ENCODE results near the gene MEGF9.
A peak's percentile ranks its signal among the peaks of the same experiment; 100 is the strongest.
"Not testable (repeated sequence)": the region's sequence is repeated elsewhere in the genome, so short reads cannot be mapped to it uniquely, and the experiment has no call there.

MEGF9 gene

DNA sequence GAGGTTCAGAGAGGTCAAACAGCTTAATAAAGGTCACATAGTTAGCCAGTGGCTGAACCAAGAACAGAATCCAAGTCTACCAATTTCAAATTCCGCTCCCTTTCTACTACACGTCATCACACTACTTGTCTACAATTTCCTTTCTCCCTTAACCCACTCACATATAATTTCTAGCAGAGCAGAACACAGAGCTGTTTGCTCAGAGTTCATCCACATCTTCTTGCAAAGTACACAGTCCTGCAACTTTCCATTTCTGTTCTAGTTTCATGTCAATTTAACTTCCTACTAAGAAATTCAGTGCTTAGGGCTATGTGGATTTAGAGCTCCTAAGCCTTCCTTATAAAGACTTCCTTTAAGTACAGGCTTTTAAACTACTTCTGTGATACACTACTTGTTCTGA lies 61.3 kb downstream of the MEGF9 start:
- no peak for TF ChIP-seq CTCF (conservative IDR thresholded peaks at IDR 0.05; ENCODE audit: low read depth, low read length)
- no peak overlapping the region for H3K4me3 ChIP-seq (ENCODE audit: low read depth, low read length)
- DNase-seq (ENCODE audit: low read depth), result no peak

GRCh38 chr9:120650352-120650751 lies 63.9 kb downstream of the MEGF9 start:
- TF ChIP-seq CTCF (conservative IDR thresholded peaks at IDR 0.05; ENCODE audit: low read depth, low read length), result no peak
- DNase-seq (ENCODE audit: low read depth), result peak; percentile 32

GRCh38 chr9:120648581-120649197 lies 65.6 kb downstream of the MEGF9 start:
- no peak for TF ChIP-seq CTCF (conservative IDR thresholded peaks at IDR 0.05; ENCODE audit: low read depth, low read length)
- peak; percentile 8 for DNase-seq (ENCODE audit: low read depth)
- no peak overlapping the region for H3K4me3 ChIP-seq (ENCODE audit: low read depth, low read length)

More at GRCh38 chr9:120650352-120650751, 63.9 kb downstream of the MEGF9 start:
- no peak overlapping the region for H3K4me3 ChIP-seq (ENCODE audit: low read depth, low read length)

DNA sequence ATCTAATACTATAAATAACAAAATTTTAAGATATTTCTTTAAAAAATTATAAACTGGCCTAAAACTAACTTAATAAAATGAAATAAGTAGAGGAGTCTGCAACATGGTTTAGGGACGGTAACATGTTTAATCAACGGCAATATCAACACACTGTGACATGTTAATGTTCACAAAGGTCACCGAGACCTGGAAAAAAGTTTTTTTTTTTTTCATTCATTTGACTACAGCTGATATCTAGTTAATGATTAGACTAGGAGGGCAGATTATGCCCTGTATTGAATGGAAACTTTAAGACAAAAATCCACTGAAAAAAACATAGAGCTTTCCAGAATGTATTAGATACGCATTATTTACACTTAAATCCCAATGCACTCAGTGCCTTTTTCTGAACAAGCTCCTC lies 67.3 kb downstream of the MEGF9 start:
- no peak overlapping the region for H3K4me3 ChIP-seq (ENCODE audit: low read depth, low read length)
- no peak for DNase-seq (ENCODE audit: low read depth)
- no peak for TF ChIP-seq CTCF (conservative IDR thresholded peaks at IDR 0.05; ENCODE audit: low read depth, low read length)

- H3K4me3 ChIP-seq (ENCODE audit: low read depth, low read length), result no peak overlapping the region
- DNase-seq (ENCODE audit: low read depth), result no peak
- no peak for TF ChIP-seq CTCF (conservative IDR thresholded peaks at IDR 0.05; ENCODE audit: low read depth, low read length)
Measured at GRCh38 chr9:120645760-120646159, 68.5 kb downstream of the MEGF9 start.

- H3K4me3 ChIP-seq (ENCODE audit: low read depth, low read length), result no peak overlapping the region
- TF ChIP-seq CTCF (conservative IDR thresholded peaks at IDR 0.05; ENCODE audit: low read depth, low read length), result no peak
Measured at GRCh38 chr9:120643061-120643460, 71.2 kb downstream of the MEGF9 start.

DNA sequence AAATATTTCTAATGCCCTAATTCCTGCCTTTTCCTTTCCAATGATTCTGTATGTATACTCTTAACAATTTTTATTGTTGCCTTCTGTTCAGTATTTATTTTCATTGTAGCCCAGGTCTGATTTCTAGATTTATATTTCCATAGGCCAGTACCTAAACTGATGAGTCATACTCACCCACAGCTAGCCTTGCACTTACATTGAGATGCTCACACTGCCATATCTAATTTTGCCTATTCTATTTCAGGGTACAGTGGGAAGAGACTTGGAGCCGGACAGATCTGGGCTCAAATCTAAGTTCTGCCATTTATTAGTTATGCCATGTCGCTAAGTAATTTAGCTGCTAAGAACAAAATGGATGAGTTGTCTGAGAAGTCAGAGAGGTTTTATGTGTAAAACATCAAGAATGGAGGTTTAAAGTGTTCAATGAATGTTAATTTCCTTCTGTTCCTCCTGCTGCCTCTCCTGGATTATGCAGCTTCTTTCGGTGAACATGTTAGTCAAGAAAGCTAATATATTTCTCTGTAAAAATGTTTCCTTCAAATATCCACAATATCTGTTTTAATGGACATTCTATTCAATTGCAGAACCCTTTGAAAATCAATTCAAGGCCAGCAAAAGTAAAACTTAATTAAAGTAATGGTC lies 72.0 kb downstream of the MEGF9 start:
- peak; percentile 42 for DNase-seq (ENCODE audit: low read depth)
- TF ChIP-seq CTCF (conservative IDR thresholded peaks at IDR 0.05; ENCODE audit: low read depth, low read length), result no peak
- no peak overlapping the region for H3K4me3 ChIP-seq (ENCODE audit: low read depth, low read length)

More at GRCh38 chr9:120643061-120643460, 71.2 kb downstream of the MEGF9 start:
- DNase-seq (ENCODE audit: low read depth), result no peak

GRCh38 chr9:120640874-120641273 lies 73.4 kb downstream of the MEGF9 start:
- H3K4me3 ChIP-seq (ENCODE audit: low read depth, low read length); DNase-seq (ENCODE audit: low read depth): not testable (repeated sequence)
